ENCODE results near the gene SYNDIG1. TPM values are rescaled to one million over a fixed set of nuclear protein-coding genes. Genes with fewer than 3 reads are reported as not detected.

SYNDIG1 gene
- total RNA-seq, 1 experiment from 2014 or later: not detected

- no peaks in the 10 kb centered on the region for H3K9me3 ChIP-seq
- no peak for DNase-seq
- H3K27ac Mint-ChIP-seq (ENCODE audit: unreplicated experiment): no peak overlapping the region
- ChIA-PET POLR2A (no interaction called here), CTCF (no interaction called here)
- H3K27me3 ChIP-seq (replicated peaks; ENCODE audit: control insufficient read depth, insufficient read depth, low read length): no peaks in the 10 kb centered on the region
- peaks cover 6% of the 10 kb centered on the region for H3K27me3 Mint-ChIP-seq (ENCODE audit: insufficient read depth, unreplicated experiment)
- H3K4me1 Mint-ChIP-seq (ENCODE audit: low read depth, unreplicated experiment): no peaks in the 10 kb centered on the region
- TF ChIP-seq CTCF (IDR thresholded peaks at IDR 0.05; ENCODE audit: insufficient read depth in 1 of 2, low read depth in 1 of 2, low read length in 1 of 2, severe bottlenecking in 1 of 2, unreplicated experiment in 1 of 2): no peak
- BruUV-seq (replicated peaks): no TSS peak
- H3K4me1 ChIP-seq: no peaks in the 10 kb centered on the region
- intact Hi-C loops (cut with micrococcal nuclease; ENCODE audit: unreplicated experiment): no loop called here
- H3K9me3 Mint-ChIP-seq (ENCODE audit: unreplicated experiment): no peaks in the 10 kb centered on the region
- no peaks in the 10 kb centered on the region for H3K36me3 Mint-ChIP-seq (ENCODE audit: insufficient read depth, unreplicated experiment)
- H3K4me3 ChIP-seq (ENCODE audit: low read depth, low read length): no peak overlapping the region
- H3K36me3 ChIP-seq (ENCODE audit: control insufficient read depth, insufficient read depth, low read length): no peaks in the 10 kb centered on the region
- H3K4me3 Mint-ChIP-seq (ENCODE audit: unreplicated experiment): no peak overlapping the region
Observed at GRCh38 chr20:24499472-24499871, 30.0 kb downstream of the SYNDIG1 start.

GRCh38 chr20:24501764-24502556, 32.5 kb downstream of the SYNDIG1 start:
- Mint-ChIP-seq H3K4me1 (ENCODE audit: low read depth, unreplicated experiment) (no peaks in the 10 kb centered on the region), H3K27ac (ENCODE audit: unreplicated experiment) (no peak overlapping the region), H3K36me3 (ENCODE audit: insufficient read depth, unreplicated experiment) (no peaks in the 10 kb centered on the region), H3K4me3 (ENCODE audit: unreplicated experiment) (no peak overlapping the region), H3K9me3 (ENCODE audit: unreplicated experiment) (no peaks in the 10 kb centered on the region), H3K27me3 (ENCODE audit: insufficient read depth, unreplicated experiment) (peaks cover 15% of the 10 kb centered on the region)
- no peak for TF ChIP-seq CTCF (IDR thresholded peaks at IDR 0.05; ENCODE audit: insufficient read depth in 1 of 2, low read depth in 1 of 2, low read length in 1 of 2, severe bottlenecking in 1 of 2, unreplicated experiment in 1 of 2)
- DNase-seq: no peak
- H3K36me3 ChIP-seq (ENCODE audit: control insufficient read depth, insufficient read depth, low read length): no peaks in the 10 kb centered on the region
- no peaks in the 10 kb centered on the region for H3K9me3 ChIP-seq
- ChIA-PET CTCF (no interaction called here), POLR2A (no interaction called here)
- H3K27me3 ChIP-seq (replicated peaks; ENCODE audit: control insufficient read depth, insufficient read depth, low read length): no peaks in the 10 kb centered on the region
- H3K4me3 ChIP-seq (ENCODE audit: low read depth, low read length): no peak overlapping the region
- no TSS peak for BruUV-seq (replicated peaks)
- intact Hi-C loops (cut with micrococcal nuclease; ENCODE audit: unreplicated experiment): loop anchor here (10.0 kb wide), 1 partner anchor 283 kb away; no protein-coding TSS in a partner anchor
- no peaks in the 10 kb centered on the region for H3K4me1 ChIP-seq

- no peak overlapping the region for H3K27ac Mint-ChIP-seq (ENCODE audit: unreplicated experiment)
- Histone ChIP-seq H3K4me3 (ENCODE audit: low read depth, low read length) (no peak overlapping the region), H3K4me1 (no peaks in the 10 kb centered on the region), H3K36me3 (ENCODE audit: control insufficient read depth, insufficient read depth, low read length) (no peaks in the 10 kb centered on the region), H3K9me3 (no peaks in the 10 kb centered on the region), H3K27me3 (replicated peaks; ENCODE audit: control insufficient read depth, insufficient read depth, low read length) (no peaks in the 10 kb centered on the region)
- ChIA-PET POLR2A (no interaction called here), CTCF (no interaction called here)
- no peaks in the 10 kb centered on the region for H3K9me3 Mint-ChIP-seq (ENCODE audit: unreplicated experiment)
- intact Hi-C loops (cut with micrococcal nuclease; ENCODE audit: unreplicated experiment): loop anchor here (10.0 kb wide), 1 partner anchor 282 kb away; no protein-coding TSS in a partner anchor
- H3K27me3 Mint-ChIP-seq (ENCODE audit: insufficient read depth, unreplicated experiment): peaks cover 15% of the 10 kb centered on the region
- no peaks in the 10 kb centered on the region for H3K4me1 Mint-ChIP-seq (ENCODE audit: low read depth, unreplicated experiment)
- no peak overlapping the region for H3K4me3 Mint-ChIP-seq (ENCODE audit: unreplicated experiment)
- no peak for DNase-seq
- TF ChIP-seq CTCF (IDR thresholded peaks at IDR 0.05; ENCODE audit: insufficient read depth in 1 of 2, low read depth in 1 of 2, low read length in 1 of 2, severe bottlenecking in 1 of 2, unreplicated experiment in 1 of 2): no peak
- H3K36me3 Mint-ChIP-seq (ENCODE audit: insufficient read depth, unreplicated experiment): no peaks in the 10 kb centered on the region
- no TSS peak for BruUV-seq (replicated peaks)
Observed at GRCh38 chr20:24502661-24503060, 33.2 kb downstream of the SYNDIG1 start.
